HG03439 (cell line): ENCODE data around the gene CRYBA2.

Experiments used
- ATAC-seq: cut with Tn5 transposase; IDR thresholded peaks from one replicate; pipeline ENCODE4 v1.9.1; 2021; ENCODE audit warnings: mild to moderate bottlenecking, moderate library complexity; ENCODE audit not compliant: unreplicated experiment

Gene CRYBA2

DNA sequence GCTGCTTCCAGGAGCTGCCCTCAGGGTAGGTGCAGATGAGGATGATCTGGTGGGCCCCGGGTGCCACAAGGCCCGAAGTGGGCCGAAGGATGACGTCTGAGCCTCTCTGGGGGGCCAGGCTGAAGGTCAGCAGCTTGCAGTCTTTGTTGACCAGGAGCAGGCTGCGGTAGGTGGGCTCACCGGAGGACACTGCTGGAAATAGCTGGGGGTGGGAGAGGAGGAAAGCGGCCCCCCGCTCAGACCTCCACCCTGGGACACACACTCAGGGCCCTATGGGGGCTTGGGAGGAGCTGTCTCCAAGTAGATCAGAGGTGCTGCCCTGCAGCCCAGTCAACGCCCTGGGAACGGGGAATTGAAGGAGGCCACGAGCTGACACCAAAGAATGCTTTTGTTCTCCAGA lies 30.8 kb upstream of the CRYBA2 start:
- no peak for ATAC-seq

- no peak for ATAC-seq
Measured at GRCh38 chr2:219023045-219023605, 29.9 kb upstream of the CRYBA2 start.

DNA sequence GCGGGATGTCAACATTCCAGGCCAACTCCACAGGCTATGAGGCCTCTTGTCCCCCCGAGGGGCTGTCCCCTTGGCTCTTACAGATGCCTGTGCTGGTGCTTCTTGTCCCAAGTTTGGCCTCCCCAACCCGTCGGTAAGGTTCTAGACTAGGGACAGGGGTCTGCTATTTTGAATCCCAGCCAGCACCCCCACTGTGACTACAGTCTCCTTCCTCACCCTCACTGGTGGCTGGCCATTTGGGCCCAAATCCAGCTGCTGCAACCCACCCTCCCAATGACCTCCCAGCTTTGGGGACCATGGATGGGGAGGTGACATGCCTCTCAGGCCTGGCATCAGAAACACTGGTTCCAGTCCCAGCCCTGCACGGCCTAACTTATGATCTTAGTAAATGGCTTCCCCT lies 29.4 kb upstream of the CRYBA2 start:
- no peak for ATAC-seq

DNA sequence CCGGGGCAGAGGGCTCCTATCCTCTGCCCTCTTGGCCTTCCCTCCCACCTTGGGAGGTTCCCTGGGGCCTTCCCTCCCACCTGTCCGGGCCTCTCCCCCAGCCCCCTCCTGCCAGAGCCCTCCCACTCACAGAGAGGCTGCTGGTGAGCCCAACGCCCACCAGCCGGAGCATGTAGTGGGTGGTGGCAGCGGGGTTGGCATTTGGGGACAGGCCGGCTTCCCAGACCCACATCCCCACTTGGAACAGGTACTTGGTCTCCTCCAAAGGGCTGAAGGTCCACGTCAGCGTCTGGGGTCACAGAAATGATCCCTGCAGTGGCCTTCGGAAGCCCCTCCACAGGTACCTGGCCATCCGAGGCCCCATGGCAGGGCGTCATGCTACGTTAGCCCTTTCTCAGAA lies 28.8 kb upstream of the CRYBA2 start:
- ATAC-seq, result no peak

GRCh38 chr2:219021591-219021990 lies 28.4 kb upstream of the CRYBA2 start:
- no peak for ATAC-seq

GRCh38 chr2:219020604-219021365 lies 27.6 kb upstream of the CRYBA2 start:
- ATAC-seq, result no peak

- ATAC-seq, result no peak
Measured at GRCh38 chr2:219019436-219019835, 26.2 kb upstream of the CRYBA2 start.

DNA sequence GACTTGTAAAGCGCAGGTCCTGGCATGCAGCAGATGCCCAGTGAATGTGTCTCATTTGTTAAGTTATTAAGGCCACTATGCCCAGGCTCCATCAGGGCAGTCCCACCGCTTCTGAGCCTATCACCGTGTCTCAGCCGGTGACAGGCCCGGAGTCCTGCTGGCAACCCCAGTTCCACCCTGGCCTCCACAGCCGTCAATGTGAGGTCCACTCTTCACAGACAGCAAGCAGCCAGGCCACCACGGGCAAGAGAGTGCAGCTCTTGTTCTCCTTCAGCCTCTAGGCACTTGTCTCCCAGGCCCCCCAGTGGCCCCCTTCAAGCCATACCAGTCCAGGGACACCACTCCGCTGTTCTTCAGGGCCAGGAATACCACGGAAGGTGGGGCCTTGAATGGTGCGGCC lies 25.5 kb upstream of the CRYBA2 start:
- ATAC-seq, result no peak

DNA sequence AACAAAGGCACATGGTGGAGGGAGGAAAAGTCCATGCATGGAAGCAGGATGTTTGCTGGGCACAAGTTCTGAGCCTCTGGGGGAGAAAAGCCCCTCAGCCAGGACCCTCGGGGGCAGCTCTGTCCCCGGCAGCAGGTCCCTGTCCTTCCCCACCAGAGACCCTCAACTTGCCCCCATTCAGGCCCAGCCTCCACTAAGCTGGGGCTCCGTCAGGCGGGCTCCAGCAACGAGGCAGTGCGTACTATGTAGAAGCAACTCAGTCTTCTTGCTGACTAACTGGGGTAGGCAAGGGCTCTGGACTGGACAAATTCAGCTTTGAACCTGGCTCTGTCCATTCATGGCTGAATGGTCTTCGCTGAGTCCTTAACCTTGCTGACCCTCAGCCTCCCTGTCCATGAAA lies 25.1 kb upstream of the CRYBA2 start:
- ATAC-seq, result no peak

DNA sequence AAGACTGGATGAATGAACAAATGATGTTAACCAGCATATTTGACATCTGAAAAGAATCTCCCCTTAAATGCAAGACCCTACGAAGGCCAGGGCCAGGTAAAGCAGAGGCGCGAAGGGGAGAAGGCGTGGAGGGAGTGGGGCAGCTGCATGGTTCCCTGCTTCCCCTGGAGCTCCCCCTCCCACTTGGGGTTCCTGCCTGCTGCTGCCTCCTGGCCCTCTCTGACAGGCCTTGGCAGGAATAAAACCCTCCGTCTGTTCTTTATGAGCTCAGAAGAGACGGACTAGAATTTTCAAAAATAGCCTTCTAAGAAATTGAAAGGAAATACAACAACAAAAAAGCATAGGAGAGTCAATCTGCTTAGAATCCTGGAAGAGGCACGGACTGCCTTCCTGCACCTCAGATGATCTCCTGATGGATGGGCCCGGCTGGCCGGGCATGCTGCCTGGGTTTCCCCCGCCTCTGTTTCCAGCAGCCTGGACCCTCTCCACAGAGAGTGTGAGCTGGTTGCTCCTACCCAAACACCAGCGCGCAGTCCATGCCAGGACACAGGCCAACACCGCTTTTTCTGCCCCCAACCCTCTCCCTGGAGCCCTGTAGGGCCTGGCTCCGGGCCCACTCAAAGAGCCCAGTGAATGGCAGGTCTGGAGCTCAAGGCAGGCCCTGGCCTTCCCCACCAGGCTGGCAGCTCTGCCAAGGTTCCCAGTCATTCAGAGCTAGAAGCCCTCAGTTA lies 24.1 kb upstream of the CRYBA2 start:
- no peak for ATAC-seq

DNA sequence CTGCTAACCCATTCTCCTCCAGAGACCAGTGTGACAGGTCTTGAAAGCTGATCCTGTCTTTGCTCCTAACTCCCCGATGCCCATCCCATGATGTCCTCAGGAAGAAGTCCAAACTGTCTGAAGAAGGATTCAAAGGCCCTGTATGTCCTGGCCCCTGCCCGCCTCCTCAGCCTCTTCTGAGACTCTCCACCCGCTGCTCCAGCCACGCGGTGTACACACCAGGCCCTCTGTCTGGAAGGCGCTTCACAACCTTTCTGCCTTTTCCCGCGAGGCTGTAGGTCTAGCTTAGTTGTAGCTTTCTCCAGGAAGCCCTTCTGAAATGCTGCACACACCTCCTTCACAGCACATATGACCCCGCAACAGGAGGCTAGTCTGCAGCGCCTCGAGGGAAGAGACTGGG lies 23.5 kb upstream of the CRYBA2 start:
- no peak for ATAC-seq

GRCh38 chr2:219010873-219011272 lies 17.7 kb upstream of the CRYBA2 start:
- ATAC-seq, result no peak

GRCh38 chr2:219010162-219010756 lies 17.0 kb upstream of the CRYBA2 start:
- no peak for ATAC-seq

GRCh38 chr2:219009294-219009693 lies 16.1 kb upstream of the CRYBA2 start:
- ATAC-seq, result no peak

- no peak for ATAC-seq
Measured at GRCh38 chr2:219003979-219004378, 10.8 kb upstream of the CRYBA2 start.

DNA sequence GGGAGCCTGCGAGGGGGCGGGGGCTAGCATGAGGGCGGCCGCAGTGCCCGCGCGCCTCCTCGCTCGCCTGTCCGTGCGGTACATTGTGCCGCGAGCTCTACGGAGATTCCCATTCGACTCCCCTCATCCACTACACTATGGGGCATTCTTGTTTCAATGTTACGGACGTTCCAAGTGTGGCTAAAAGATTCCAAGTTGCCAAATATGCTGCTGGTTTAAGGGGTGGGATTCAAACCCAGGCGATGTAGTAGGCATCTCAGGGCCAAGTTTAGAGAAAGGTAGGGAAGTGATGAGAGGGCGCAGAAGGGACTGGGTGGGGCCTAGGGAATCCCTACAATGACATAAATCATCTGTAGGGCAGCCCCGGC lies 10.0 kb upstream of the CRYBA2 start:
- ATAC-seq, result no peak

DNA sequence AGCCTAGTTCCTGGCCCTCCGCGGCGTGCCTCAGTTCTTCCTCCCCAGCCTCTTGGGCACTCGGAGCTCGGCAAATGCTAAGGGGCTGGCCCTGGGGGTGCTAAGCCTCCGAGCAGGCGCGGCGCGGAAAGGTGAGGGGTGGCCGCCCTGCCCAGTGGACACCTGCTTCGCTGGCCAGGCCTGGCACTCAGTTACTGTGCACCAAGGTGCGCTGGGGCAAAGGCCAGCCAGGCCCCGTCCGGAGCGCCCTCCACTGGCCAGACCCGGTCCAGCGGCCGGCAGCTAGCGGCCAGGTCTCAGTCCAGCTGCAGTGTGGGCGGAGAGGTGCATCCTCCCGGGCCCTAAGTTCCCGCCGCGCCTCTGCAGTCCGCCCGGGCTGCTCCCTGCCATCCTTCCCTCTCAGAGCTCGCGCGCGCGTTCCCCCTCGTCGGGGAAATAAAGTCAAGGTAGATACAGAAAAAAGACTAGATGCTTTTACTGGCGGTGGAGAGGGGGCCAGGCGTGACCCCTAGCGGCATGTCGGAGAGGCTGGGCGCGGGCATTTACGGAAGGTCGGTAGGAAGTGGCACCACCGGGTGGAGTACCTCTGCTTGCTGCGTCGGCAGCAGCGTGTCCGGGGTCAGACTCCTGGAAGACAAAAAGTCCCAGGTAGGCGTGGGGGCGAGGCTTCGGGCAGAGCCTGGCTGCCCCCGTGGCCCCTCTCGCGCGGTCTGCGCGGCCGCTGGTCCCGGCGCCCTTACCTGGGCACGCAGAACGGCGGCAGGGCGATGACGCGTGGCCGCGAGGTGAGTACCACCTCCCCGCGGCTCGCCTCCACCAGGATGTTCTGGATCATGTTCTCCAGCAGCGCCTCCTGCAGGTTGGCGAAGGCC lies 9.4 kb upstream of the CRYBA2 start:
- ATAC-seq, result no peak

- ATAC-seq, result no peak
Measured at GRCh38 chr2:219001577-219002394, 8.6 kb upstream of the CRYBA2 start.

DNA sequence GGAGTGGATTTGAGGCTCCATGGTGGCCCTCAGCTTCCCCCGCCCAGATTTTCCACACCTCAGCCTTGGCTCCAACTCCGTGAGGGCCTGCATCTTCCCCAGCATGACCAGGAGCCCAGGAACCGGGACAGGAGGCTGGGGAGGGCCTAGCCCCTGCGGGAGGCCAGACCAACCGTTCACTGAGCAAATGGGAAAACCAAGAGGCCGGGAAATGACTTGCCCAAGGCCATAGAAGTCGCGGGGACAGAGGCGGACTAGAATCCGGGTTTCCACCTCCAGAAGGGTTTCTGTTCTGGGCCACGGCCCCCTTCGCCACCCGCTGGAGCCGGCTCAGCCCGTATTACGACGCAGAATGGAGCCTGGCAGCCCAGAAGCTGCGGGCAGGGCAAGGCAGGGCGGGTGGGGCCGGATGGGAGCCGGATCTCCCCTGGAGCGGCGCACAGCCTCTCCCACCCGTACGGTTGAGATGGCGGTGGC lies 7.9 kb upstream of the CRYBA2 start:
- no peak for ATAC-seq

GRCh38 chr2:219000569-219000960 lies 7.3 kb upstream of the CRYBA2 start:
- ATAC-seq, result no peak
